ENCODE data around the gene PLD2. TPM values are rescaled to one million over a fixed set of nuclear protein-coding genes. Genes with fewer than 3 reads are reported as not detected.
"Not testable (repeated sequence)": the region's sequence is repeated elsewhere in the genome, so short reads cannot be mapped to it uniquely, and the experiment has no call there.

Gene PLD2
- total RNA-seq, 1 donor from 2014 or later = 58.7 TPM

GRCh38 chr17:4827399-4827798 lies 20.4 kb downstream of the PLD2 start:
- Mint-ChIP-seq H3K4me1 (ENCODE audit: unreplicated experiment) (no peaks in the 10 kb centered on the region), H3K9me3 (no peaks in the 10 kb centered on the region)

GRCh38 chr17:4832829-4833177 lies 25.9 kb downstream of the PLD2 start:
- H3K36me3 Mint-ChIP-seq = not testable (repeated sequence)

More at GRCh38 chr17:4827399-4827798, 20.4 kb downstream of the PLD2 start:
- Mint-ChIP-seq H3K4me3 (no peak overlapping the region), H3K27me3 (no peaks in the 10 kb centered on the region), H3K36me3 (no peaks in the 10 kb centered on the region), H3K27ac (no peak overlapping the region)
- no peak for TF ChIP-seq CTCF (conservative IDR thresholded peaks at IDR 0.05)
- DNase-seq (ENCODE audit: extremely low spot score, unreplicated experiment) = no peak

GRCh38 chr17:4833178-4833940 lies 26.4 kb downstream of the PLD2 start, which contains the start of gene MINK1:
Gene MINK1 (plus strand): TSS chr17:4833340. CDS start chr17:4833584, 244 bp downstream.
- peak; percentile 92 for DNase-seq (ENCODE audit: extremely low spot score, unreplicated experiment)
- TF ChIP-seq CTCF (conservative IDR thresholded peaks at IDR 0.05) = no peak
- no peaks in the 10 kb centered on the region for H3K36me3 Mint-ChIP-seq
- H3K4me1 Mint-ChIP-seq (ENCODE audit: unreplicated experiment) = peaks cover 32% of the 10 kb centered on the region
- H3K4me3 Mint-ChIP-seq = peak within 1 kb of the TSS; percentile 96
- no peaks in the 10 kb centered on the region for H3K27me3 Mint-ChIP-seq
- H3K27ac Mint-ChIP-seq = peak within 1 kb of the TSS; percentile 98
- H3K9me3 Mint-ChIP-seq = no peaks in the 10 kb centered on the region

More at GRCh38 chr17:4832829-4833177, 25.9 kb downstream of the PLD2 start:
- peaks cover 28% of the 10 kb centered on the region for H3K4me1 Mint-ChIP-seq (ENCODE audit: unreplicated experiment)
- not testable (repeated sequence) for DNase-seq (ENCODE audit: extremely low spot score, unreplicated experiment); H3K27me3 Mint-ChIP-seq; H3K9me3 Mint-ChIP-seq
- peak overlapping the region; percentile 96 for H3K4me3 Mint-ChIP-seq
- H3K27ac Mint-ChIP-seq = peak overlapping the region; percentile 98

GRCh38 chr17:4833941-4834680 lies 27.2 kb downstream of the PLD2 start:
- no peaks in the 10 kb centered on the region for H3K27me3 Mint-ChIP-seq
- H3K4me3 Mint-ChIP-seq = peak overlapping the region; percentile 95
- H3K36me3 Mint-ChIP-seq = peaks cover under 1% of the 10 kb centered on the region

GRCh38 chr17:4834681-4835020 lies 27.7 kb downstream of the PLD2 start:
- DNase-seq (ENCODE audit: extremely low spot score, unreplicated experiment) = no peak
- Mint-ChIP-seq H3K36me3 (peaks cover 5% of the 10 kb centered on the region), H3K4me3 (peak overlapping the region; percentile 95), H3K9me3 (no peaks in the 10 kb centered on the region), H3K4me1 (ENCODE audit: unreplicated experiment) (peaks cover 37% of the 10 kb centered on the region), H3K27ac (peak overlapping the region; percentile 92), H3K27me3 (no peaks in the 10 kb centered on the region)
- TF ChIP-seq CTCF (conservative IDR thresholded peaks at IDR 0.05) = no peak

More at GRCh38 chr17:4833941-4834680, 27.2 kb downstream of the PLD2 start:
- DNase-seq (ENCODE audit: extremely low spot score, unreplicated experiment) = no peak
- Mint-ChIP-seq H3K4me1 (ENCODE audit: unreplicated experiment) (peaks cover 32% of the 10 kb centered on the region), H3K9me3 (no peaks in the 10 kb centered on the region), H3K27ac (peak overlapping the region; percentile 92)
- TF ChIP-seq CTCF (conservative IDR thresholded peaks at IDR 0.05) = no peak

- TF ChIP-seq CTCF (conservative IDR thresholded peaks at IDR 0.05) = no peak
- no peaks in the 10 kb centered on the region for H3K9me3 Mint-ChIP-seq
- no peaks in the 10 kb centered on the region for H3K27me3 Mint-ChIP-seq
- H3K36me3 Mint-ChIP-seq = peaks cover 13% of the 10 kb centered on the region
- peak overlapping the region; percentile 70 for H3K27ac Mint-ChIP-seq
- peaks cover 47% of the 10 kb centered on the region for H3K4me1 Mint-ChIP-seq (ENCODE audit: unreplicated experiment)
- peak overlapping the region; percentile 95 for H3K4me3 Mint-ChIP-seq
- DNase-seq (ENCODE audit: extremely low spot score, unreplicated experiment) = no peak
These were observed 29.3 kb downstream of the PLD2 start for GRCh38 chr17:4836221-4836620.
